HT-29 (cell line): ENCODE measurements around the gene C1QL4. TPM values are rescaled to one million over a fixed set of nuclear protein-coding genes. Genes with fewer than 3 reads are reported as not detected.

ENCODE experiments used
- DNase-seq: peaks from one replicate; pipeline ENCODE4 v3.0.0-alpha.2; 2015; ENCODE audit warnings: low spot score
- total RNA-seq: library from RNA; depleted of rRNA; stranded (reverse); fragments of >200 nt; shearing (Covaris generic); gene quantifications from 2 replicates; pipeline ENCODE4 v1.2.3, GENCODE V29; 2014

Gene C1QL4
- total RNA-seq, 1 experiment from 2014 or later = not detected

DNA sequence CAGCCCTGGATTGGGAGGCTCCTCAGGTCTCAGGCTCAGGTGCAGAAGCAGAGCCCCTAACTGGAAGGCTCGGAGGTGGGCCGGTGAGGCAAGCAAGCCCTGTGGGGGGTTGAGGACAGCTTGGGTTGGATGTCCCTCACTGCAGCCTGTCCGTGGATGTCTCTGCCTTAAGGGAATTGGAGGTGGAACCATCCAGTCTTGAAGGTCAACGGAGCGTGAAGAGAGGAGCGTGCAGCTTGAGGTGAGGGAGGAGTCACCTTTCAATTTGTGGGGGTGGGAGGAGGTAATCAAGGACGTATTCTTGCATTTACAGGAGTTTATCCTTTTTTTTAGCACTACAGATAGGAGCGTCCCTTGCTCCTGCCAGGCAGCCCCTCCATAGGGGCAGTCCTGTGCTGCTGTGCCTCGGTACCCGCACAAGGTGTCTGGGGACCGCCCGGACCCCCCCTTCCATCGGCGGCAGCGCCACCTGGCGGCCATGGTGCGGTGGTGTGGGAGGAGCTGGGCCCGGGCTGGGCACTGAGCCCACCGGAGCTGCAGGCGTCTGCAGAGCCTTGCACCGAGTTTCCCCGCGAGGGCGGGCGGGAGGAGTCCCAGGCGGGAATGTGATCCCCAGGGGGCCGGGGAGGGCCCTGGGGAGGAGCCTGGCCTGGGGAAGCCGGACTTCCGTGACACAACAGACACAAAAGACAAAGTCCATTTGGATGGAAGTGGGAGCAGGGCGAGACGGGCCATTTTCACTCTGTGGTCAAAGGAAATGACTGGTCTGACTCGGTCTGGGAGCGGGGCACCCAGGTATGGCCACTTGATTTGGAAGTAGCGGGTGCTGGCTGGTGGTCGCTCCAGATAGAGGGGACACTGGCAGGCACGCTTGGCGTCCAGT is 10.6 kb upstream of the C1QL4 start:
- peak; percentile 87 for DNase-seq

DNA sequence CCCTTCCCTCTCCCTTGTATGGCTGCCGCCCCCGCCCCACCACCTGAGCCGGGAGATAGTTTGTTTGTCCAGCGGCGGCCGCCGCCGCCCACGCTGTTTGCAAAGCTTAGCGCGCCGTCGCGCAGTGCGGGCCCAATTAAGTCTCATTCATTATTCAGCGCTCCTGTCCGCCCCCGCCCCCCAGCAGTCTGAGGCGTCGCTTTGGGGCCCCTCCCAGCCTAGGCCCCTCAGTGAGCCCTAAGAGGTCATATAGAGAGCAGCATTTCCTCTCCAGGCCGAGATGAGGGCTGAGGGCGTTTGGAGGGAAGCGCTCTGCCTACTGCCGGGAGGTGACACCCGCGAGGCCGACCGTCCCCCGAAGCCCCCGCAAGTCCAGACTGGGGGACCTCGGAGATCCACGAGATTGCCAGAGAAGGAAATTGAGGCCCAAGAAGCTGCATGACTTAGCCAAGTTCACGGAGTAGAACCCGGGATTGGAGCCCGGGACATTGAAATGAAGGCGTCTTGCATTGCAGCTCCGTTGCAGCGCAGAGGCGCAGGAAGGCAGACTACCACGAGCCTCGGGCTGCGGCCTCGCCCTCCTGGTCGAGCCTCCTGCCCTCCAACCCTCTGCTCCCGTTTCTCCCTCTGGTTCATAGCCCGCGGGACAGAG is 9.8 kb upstream of the C1QL4 start, which contains the start of gene DNAJC22:
DNAJC22 (plus strand) TSS at position 230 of the 652 bp plus-strand sequence. CDS start 1,985 bp downstream, outside the sequence.
- DNase-seq = peak; percentile 28

- no peak for DNase-seq
Measured at GRCh38 chr12:49345825-49346658, 9.1 kb upstream of the C1QL4 start.

- no peak for DNase-seq
Measured at GRCh38 chr12:49345051-49345824, 8.2 kb upstream of the C1QL4 start.

- no peak for DNase-seq
Measured at GRCh38 chr12:49344486-49345050, 7.6 kb upstream of the C1QL4 start.

DNA sequence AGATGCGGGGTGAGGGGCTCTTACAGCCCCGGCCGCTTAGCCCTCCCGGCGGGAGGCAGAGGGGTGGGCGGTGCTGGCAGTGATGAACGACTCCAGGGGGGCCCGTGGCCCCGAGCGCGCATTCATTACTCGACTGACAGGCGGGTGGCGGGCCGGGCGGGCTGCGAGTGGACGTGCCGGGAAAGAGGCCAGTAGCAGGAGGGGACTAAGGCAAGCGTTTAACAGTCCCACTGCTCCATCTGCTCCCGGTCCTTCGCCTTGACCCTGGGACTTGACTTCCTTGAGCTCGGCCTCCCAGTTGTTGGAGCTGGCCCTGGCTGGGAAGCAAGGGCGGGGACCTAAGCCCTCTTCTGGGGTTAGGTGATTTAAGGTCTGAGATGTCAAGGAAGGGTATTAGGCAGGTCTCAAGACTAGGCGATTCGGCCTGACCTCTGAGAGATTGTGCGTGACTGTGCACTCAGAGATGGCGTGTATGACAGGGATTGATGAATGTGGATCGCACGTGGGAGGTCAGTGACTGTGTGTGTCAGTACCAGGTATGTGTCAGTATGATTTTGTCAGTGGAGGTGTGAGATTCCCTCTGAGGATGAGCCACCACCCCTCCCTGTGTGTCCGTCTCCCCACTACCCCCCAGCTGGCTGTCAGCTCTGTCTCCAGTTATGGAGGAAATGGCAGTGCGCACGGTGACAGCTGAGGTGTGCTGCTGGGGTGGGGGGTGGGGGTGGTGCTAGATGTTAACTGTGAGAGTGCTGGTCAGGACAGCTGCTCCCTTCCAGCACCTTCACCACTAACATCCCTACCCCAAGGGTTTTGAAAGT is 6.1 kb upstream of the C1QL4 start:
- DNase-seq = no peak

DNA sequence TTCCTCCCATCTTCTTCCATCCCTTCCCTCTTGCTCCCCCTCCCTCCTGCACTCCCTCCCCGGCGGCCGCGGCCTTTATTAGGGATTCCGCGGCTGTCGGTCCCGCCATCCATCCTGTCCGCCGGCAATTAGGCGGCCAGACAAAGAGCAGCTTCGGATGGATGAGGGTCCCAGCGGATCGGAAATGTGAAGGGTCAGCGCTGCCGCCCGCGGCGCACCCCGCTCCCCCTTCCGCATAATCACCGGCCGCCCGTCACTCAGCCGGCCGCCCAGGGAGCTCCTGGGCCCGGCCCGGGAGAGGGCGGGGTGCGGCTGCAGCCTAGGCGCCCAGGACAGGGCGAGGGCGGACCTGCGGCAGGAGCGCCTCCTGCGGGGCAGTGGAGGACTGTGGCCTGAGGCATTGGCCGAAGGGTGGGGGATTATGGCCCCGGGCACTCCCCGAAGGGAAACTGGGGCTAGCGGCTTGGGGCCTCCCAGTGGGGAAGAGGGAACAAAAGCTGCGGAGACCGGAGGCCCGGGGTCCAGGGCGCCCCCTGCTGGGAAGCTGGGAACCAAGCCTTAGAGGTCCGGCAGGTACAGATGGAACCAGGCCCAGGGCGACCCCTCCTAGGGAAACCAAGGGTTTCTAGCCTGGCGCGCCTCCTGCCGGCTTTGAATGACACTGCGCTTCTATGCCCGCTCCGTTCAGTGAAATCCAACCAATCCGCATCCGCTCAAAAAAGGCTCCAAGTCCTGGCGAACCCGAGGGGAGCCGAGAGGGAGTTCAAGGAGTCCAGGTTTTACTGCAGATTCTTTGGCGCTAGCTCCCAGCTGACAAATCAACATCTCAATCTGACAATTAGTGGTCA is 5.3 kb upstream of the C1QL4 start:
- DNase-seq = peak; percentile 81

GRCh38 chr12:49341777-49342065 is 4.7 kb upstream of the C1QL4 start:
- no peak for DNase-seq

GRCh38 chr12:49340971-49341776 is 4.2 kb upstream of the C1QL4 start:
- DNase-seq = no peak

DNA sequence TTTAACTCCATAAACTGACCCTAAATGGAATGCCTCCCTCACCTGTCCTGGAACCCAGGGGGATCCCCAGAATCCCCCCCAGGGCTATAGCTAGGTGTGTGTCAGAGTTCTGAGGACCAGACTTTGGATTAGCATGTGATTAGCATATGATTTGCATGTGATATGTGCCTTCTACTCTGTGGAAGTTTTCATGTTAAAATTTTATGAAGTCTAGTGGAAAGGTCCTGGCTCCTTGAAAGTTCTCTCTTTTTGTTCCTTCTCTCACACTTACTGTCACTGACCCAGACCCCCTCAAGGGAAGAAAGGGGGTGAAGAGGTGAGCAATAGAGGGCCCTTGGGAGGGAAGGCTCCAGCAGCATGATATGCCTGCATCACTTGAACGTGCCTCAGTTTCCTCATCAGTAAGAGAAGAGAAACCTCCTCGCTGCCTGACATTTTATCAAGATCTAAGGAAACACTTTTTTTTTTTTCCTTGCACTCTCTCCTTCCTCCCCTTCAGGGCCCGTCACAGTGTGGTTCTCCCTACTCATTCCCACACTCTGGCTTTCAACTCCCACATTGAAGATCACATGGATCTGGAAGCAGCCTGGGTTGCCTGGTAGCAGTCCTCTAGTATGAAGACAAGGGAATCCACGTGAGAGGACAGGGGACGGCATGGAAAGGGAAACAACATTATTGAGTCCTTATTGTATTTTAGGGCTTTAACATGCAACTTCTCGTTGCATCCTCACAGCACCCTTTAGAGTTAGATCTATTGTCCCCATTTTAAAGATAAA is 3.3 kb upstream of the C1QL4 start:
- DNase-seq = no peak

GRCh38 chr12:49339464-49339861 is 2.5 kb upstream of the C1QL4 start:
- no peak for DNase-seq

- no peak for DNase-seq
Measured at GRCh38 chr12:49338830-49339463, 2.0 kb upstream of the C1QL4 start.

DNA sequence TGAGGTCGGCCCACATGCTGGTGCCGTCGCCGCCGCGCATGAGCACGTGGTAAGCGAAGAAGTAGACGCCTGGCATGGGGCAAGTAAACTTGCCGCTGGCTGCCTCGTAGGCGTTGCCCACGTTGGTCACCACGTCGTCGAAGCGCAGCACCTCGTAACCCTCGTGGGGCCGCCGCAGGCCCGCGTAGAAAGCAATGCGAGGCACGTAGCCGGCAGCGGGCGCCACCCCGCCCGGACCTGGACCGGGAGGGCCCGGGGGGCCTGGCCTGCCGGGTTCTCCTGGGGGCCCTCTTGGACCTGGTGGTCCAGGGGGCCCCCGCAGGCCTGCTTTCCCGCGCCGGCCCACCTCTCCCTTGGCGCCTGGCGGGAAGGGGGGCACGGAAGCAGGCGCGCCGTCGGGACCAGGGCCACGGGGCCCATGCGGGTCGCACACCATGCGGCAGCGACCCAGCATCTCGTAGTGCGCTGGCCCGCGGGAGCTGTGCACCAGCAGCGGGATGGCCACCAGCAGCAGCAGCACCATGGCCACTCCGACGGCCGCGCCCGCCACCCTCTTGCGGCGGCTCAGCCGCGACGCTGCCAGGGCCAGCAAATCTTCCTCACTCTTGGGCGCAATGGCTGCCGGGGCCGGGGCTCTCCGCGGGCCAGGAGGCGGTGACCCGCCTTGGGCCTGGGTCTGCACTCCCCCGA is 888 bp downstream of the C1QL4 start:
- DNase-seq = no peak

DNA sequence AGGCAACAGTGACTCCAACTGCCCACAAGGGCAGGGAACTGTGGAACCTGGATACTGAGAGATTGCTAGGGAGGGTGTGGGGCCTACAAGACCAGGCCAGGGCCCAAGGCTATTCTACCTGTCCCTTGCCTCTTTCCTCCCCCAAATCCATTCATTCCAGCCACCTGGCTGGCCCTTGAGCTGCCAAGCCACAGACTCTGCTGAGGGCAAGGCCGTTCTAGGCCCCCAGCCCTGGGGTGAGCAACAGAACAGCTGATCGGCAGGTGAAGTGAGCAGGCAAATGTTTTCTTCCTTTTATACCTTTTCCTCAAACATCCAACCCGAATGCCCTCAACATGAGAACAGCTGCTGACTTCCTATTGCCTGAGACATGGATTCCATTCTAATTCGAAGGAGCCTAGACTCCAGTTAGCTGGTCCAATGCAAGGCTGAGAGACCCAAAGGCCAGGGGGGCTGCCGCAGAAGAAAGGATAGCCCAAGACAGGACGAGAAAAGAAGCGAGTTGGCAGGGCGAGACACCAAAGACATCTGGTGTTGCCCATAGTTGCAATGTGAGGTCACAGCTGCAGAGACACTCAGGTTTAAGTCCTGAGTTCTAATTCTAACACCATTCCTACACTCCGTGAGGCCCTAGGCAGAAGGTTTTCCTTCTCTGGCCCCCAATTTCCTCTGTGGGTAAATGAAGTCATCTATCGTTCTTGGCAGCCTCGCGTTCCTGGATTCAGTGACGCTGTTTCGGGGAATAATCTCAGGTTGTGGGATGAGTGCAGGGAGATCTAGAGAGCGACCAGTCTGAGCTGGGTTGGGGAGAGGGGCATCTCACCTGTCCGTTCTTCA is 1.7 kb downstream of the C1QL4 start:
- DNase-seq = no peak

DNA sequence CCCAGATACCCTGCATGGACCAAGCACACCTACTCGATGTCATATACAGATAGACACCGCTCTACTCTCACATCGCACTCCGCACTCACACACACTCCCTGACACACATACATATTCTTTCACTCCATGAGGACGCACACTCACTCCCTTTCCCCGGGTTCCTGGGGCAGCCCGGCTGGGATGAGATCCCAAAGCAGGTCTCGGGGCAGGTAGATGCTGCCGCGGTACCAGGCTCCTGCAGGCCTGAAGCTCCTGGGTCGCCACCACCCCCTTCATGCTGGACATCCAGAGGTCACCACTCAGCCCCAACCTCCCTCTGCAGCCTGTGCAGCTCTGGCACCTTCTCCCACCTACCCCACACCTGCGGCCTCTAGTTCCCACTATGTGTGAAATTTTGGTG is 2.3 kb downstream of the C1QL4 start:
- DNase-seq = no peak

- no peak for DNase-seq
Measured at GRCh38 chr12:49334226-49334625, 2.8 kb downstream of the C1QL4 start.
